Esophagus squamous epithelium (tissue), 4 donors: ENCODE results near the gene ADAMTS7.
"Not testable (repeated sequence)": the region's sequence is repeated elsewhere in the genome, so short reads cannot be mapped to it uniquely, and the experiment has no call there.

Experiments used
- POLR2A ChIP-seq, 4 donors: fragments of 450-650 bp; IDR thresholded peaks; one replicate each; pipeline ENCODE4 v1.6.1; 2017; ENCODE audit warnings: antibody characterized with exemption in 4 of 4, mild to moderate bottlenecking in 4 of 4, moderate library complexity in 3 of 4
- TF ChIP-seq, protein P1 (sequence below), 6 experiments: fragments of 450-650 bp in 4 of 6; fragments of 200-600 bp in 2 of 6; sonication (generic) in 2 of 6; IDR thresholded peaks; one replicate each; pipeline ENCODE4 v1.5.1; 2016 to 2019; ENCODE audit warnings: antibody characterized with exemption in 6 of 6, mild to moderate bottlenecking in 4 of 6, moderate library complexity in 4 of 6

DNA sequence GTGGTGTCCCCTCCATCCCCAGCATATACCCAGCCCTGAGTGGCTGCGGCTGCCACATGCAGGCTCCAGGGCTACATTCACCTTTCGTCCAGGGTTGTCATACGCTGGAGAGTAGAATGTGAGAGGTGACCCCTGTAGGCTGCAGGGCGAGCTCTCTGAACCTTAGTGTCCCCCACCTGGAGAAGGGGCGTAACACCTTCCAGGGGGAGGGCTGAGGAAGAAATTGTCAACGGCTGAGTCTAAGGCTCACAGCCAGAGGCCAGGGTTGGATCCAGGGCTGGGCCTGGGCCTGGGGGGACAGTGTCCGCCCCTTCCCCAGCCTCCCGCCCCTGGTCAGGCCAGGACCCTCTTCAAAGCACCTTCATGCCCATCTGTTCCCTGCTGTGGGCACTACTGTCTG lies 53.2 kb downstream of the ADAMTS7 start:
- TF ChIP-seq, protein P1, sequence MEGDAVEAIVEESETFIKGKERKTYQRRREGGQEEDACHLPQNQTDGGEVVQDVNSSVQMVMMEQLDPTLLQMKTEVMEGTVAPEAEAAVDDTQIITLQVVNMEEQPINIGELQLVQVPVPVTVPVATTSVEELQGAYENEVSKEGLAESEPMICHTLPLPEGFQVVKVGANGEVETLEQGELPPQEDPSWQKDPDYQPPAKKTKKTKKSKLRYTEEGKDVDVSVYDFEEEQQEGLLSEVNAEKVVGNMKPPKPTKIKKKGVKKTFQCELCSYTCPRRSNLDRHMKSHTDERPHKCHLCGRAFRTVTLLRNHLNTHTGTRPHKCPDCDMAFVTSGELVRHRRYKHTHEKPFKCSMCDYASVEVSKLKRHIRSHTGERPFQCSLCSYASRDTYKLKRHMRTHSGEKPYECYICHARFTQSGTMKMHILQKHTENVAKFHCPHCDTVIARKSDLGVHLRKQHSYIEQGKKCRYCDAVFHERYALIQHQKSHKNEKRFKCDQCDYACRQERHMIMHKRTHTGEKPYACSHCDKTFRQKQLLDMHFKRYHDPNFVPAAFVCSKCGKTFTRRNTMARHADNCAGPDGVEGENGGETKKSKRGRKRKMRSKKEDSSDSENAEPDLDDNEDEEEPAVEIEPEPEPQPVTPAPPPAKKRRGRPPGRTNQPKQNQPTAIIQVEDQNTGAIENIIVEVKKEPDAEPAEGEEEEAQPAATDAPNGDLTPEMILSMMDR (IDR thresholded peaks at IDR 0.05), result not testable (repeated sequence)
- TF ChIP-seq POLR2A (IDR thresholded peaks at IDR 0.05), result not testable (repeated sequence)
